ENCODE measurements around the gene CERKL. TPM values are rescaled to one million over a fixed set of nuclear protein-coding genes. Genes with fewer than 3 reads are reported as not detected.

The CERKL gene
- total RNA-seq, 1 experiment from 2014 or later: 0.24 TPM

- Mint-ChIP-seq H3K4me1 (no peaks in the 10 kb centered on the region), H3K27me3 (ENCODE audit: low read depth) (no peaks in the 10 kb centered on the region), H3K27ac (no peak overlapping the region), H3K36me3 (no peaks in the 10 kb centered on the region), H3K4me3 (no peak overlapping the region), H3K9me3 (no peaks in the 10 kb centered on the region)
- no peak for TF ChIP-seq PREB (CRISPR knock-in tag; IDR thresholded peaks at IDR 0.05; ENCODE audit: borderline replicate concordance)
- ChIA-PET POLR2A (no interaction called here), CTCF (no interaction called here)
- DNase-seq (ENCODE audit: low spot score): no peak
- no peak for ATAC-seq
Observed at GRCh38 chr2:181526014-181526413, 130.9 kb downstream of the CERKL start.

GRCh38 chr2:181523756-181524155 lies 133.1 kb downstream of the CERKL start:
- Mint-ChIP-seq H3K27me3 (ENCODE audit: low read depth) (no peaks in the 10 kb centered on the region), H3K36me3 (no peaks in the 10 kb centered on the region), H3K9me3 (no peaks in the 10 kb centered on the region), H3K4me3 (no peak overlapping the region), H3K27ac (no peak overlapping the region), H3K4me1 (no peaks in the 10 kb centered on the region)
- CTCF ChIA-PET: no interaction called here
- no peak for ATAC-seq
- DNase-seq (ENCODE audit: low spot score): no peak
- POLR2A ChIA-PET: no interaction called here
- TF ChIP-seq SP1 (CRISPR knock-in tag; conservative IDR thresholded peaks at IDR 0.05) (no peak), USF2 (CRISPR knock-in tag; IDR thresholded peaks at IDR 0.05) (no peak), ZNF317 (CRISPR knock-in tag; IDR thresholded peaks at IDR 0.05; ENCODE audit: borderline replicate concordance, low read depth) (no peak), ZSCAN18 (CRISPR knock-in tag; IDR thresholded peaks at IDR 0.05) (no peak), ZNF416 (CRISPR knock-in tag; IDR thresholded peaks at IDR 0.05) (no peak)
- TF ChIP-seq, protein P1, sequence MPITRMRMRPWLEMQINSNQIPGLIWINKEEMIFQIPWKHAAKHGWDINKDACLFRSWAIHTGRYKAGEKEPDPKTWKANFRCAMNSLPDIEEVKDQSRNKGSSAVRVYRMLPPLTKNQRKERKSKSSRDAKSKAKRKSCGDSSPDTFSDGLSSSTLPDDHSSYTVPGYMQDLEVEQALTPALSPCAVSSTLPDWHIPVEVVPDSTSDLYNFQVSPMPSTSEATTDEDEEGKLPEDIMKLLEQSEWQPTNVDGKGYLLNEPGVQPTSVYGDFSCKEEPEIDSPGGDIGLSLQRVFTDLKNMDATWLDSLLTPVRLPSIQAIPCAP (CRISPR knock-in tag; IDR thresholded peaks at IDR 0.05): no peak

- Mint-ChIP-seq H3K9me3 (no peaks in the 10 kb centered on the region), H3K27me3 (ENCODE audit: low read depth) (no peaks in the 10 kb centered on the region), H3K36me3 (no peaks in the 10 kb centered on the region), H3K4me3 (no peak overlapping the region), H3K4me1 (no peaks in the 10 kb centered on the region), H3K27ac (no peak overlapping the region)
- DNase-seq (ENCODE audit: low spot score) (no peak), ATAC-seq (no peak)
- ChIA-PET CTCF (no interaction called here), POLR2A (no interaction called here)
- TF ChIP-seq, protein P2, sequence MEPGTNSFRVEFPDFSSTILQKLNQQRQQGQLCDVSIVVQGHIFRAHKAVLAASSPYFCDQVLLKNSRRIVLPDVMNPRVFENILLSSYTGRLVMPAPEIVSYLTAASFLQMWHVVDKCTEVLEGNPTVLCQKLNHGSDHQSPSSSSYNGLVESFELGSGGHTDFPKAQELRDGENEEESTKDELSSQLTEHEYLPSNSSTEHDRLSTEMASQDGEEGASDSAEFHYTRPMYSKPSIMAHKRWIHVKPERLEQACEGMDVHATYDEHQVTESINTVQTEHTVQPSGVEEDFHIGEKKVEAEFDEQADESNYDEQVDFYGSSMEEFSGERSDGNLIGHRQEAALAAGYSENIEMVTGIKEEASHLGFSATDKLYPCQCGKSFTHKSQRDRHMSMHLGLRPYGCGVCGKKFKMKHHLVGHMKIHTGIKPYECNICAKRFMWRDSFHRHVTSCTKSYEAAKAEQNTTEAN (CRISPR knock-in tag; IDR thresholded peaks at IDR 0.05): no peak
- TF ChIP-seq TCF7 (CRISPR knock-in tag; IDR thresholded peaks at IDR 0.05; ENCODE audit: low read depth) (no peak), NR3C1 (CRISPR knock-in tag; conservative IDR thresholded peaks at IDR 0.05; ENCODE audit: low read depth) (no peak), ZBTB21 (CRISPR knock-in tag; IDR thresholded peaks at IDR 0.05; ENCODE audit: borderline replicate concordance) (no peak), ZNF416 (CRISPR knock-in tag; IDR thresholded peaks at IDR 0.05) (no peak), USF2 (CRISPR knock-in tag; IDR thresholded peaks at IDR 0.05) (no peak), FOXP4 (CRISPR knock-in tag; IDR thresholded peaks at IDR 0.05) (no peak), ATF6 (CRISPR knock-in tag; IDR thresholded peaks at IDR 0.05) (no peak), ZNF138 (CRISPR knock-in tag; conservative IDR thresholded peaks at IDR 0.05) (no peak), EMX1 (CRISPR knock-in tag; IDR thresholded peaks at IDR 0.05) (no peak)
- TF ChIP-seq, protein P3, sequence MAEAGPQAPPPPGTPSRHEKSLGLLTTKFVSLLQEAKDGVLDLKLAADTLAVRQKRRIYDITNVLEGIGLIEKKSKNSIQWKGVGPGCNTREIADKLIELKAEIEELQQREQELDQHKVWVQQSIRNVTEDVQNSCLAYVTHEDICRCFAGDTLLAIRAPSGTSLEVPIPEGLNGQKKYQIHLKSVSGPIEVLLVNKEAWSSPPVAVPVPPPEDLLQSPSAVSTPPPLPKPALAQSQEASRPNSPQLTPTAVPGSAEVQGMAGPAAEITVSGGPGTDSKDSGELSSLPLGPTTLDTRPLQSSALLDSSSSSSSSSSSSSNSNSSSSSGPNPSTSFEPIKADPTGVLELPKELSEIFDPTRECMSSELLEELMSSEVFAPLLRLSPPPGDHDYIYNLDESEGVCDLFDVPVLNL (CRISPR knock-in tag; IDR thresholded peaks at IDR 0.05; ENCODE audit: borderline replicate concordance, low read depth): no peak
- TF ChIP-seq, protein P4, sequence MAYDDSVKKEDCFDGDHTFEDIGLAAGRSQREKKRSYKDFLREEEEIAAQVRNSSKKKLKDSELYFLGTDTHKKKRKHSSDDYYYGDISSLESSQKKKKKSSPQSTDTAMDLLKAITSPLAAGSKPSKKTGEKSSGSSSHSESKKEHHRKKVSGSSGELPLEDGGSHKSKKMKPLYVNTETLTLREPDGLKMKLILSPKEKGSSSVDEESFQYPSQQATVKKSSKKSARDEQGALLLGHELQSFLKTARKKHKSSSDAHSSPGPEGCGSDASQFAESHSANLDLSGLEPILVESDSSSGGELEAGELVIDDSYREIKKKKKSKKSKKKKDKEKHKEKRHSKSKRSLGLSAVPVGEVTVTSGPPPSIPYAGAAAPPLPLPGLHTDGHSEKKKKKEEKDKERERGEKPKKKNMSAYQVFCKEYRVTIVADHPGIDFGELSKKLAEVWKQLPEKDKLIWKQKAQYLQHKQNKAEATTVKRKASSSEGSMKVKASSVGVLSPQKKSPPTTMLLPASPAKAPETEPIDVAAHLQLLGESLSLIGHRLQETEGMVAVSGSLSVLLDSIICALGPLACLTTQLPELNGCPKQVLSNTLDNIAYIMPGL (CRISPR knock-in tag; IDR thresholded peaks at IDR 0.05): no peak
Observed at GRCh38 chr2:181520253-181520652, 136.7 kb downstream of the CERKL start.

Data from WTC11 (cell line).